HG03039 (cell line): Measurements from ENCODE around the gene TMEM131.

Experiments used
- ATAC-seq: cut with Tn5 transposase; IDR thresholded peaks from one replicate; pipeline ENCODE4 v1.9.1; 2021; ENCODE audit warnings: mild to moderate bottlenecking, moderate library complexity; ENCODE audit not compliant: unreplicated experiment

Gene TMEM131

GRCh38 chr2:98020992-98021713, 25.4 kb upstream of the TMEM131 start:
- no peak for ATAC-seq

- ATAC-seq, result no peak
Measured at GRCh38 chr2:98020516-98020915, 24.8 kb upstream of the TMEM131 start.

GRCh38 chr2:98016908-98017670, 21.3 kb upstream of the TMEM131 start:
- ATAC-seq, result no peak

- no peak for ATAC-seq
Measured at GRCh38 chr2:98015671-98016070, 19.9 kb upstream of the TMEM131 start.

- ATAC-seq, result no peak
Measured at GRCh38 chr2:98014379-98014778, 18.6 kb upstream of the TMEM131 start.

- ATAC-seq, result no peak
Measured at GRCh38 chr2:98013407-98014042, 17.8 kb upstream of the TMEM131 start.

- ATAC-seq, result peak; percentile 74
Measured at GRCh38 chr2:98012561-98012991, 16.8 kb upstream of the TMEM131 start.

- no peak for ATAC-seq
Measured at GRCh38 chr2:98009887-98010760, 14.4 kb upstream of the TMEM131 start.

- no peak for ATAC-seq
Measured at GRCh38 chr2:98008415-98008814, 12.7 kb upstream of the TMEM131 start.

GRCh38 chr2:98006378-98006777, 10.6 kb upstream of the TMEM131 start:
- ATAC-seq, result no peak

GRCh38 chr2:98004613-98005012, 8.9 kb upstream of the TMEM131 start:
- no peak for ATAC-seq

- no peak for ATAC-seq
Measured at GRCh38 chr2:98004047-98004446, 8.3 kb upstream of the TMEM131 start.

GRCh38 chr2:97999536-97999935, 3.8 kb upstream of the TMEM131 start:
- ATAC-seq, result no peak

GRCh38 chr2:97998431-97999005, 2.8 kb upstream of the TMEM131 start:
- ATAC-seq, result no peak

GRCh38 chr2:97997784-97998392, 2.1 kb upstream of the TMEM131 start:
- no peak for ATAC-seq

GRCh38 chr2:97996679-97997078, 931 bp upstream of the TMEM131 start:
- ATAC-seq, result no peak

- peak; percentile 28 for ATAC-seq
Measured at GRCh38 chr2:97995026-97995733, 568 bp downstream of the TMEM131 start.

- ATAC-seq, result no peak
Measured at GRCh38 chr2:97994476-97994875, 1.3 kb downstream of the TMEM131 start.

GRCh38 chr2:97993926-97994325, 1.8 kb downstream of the TMEM131 start:
- ATAC-seq, result no peak
